ENCODE results near the gene BCL11B.

DNA sequence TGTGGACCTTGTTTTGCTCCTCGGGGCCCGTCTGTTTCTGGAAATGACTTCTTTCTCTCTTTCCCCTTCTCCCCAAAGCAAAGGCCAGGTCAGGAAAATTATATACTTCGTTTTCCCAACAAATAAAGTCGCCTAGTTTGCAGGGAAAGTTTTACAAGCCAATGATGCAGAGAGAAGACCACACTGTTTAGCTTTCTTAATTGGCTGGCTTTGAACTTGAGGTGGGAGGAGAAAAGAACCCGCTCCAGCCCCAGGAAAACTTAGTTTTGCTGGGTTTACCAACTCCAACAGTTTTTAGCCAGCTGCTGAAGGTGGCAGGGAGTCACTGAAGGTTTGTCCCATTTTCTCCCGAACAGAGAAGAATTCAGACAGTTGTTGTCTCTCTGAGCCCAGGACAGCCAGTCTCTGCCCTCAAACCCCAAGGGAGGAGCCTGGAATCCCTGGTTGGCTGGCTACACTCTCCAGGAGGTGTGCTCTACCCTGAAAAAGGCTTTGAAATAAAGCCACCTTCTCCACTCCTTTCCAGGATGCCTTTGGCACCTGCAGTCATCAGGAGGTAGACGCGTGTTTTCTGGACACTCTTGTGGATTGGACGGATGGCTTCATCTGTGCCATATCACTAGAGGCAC lies 24.8 kb downstream of the BCL11B start:
- TF ChIP-seq ZNF384 (IDR thresholded peaks at IDR 0.05; ENCODE audit: borderline replicate concordance, low read depth, low read length) (no peak), EP300 (IDR thresholded peaks at IDR 0.05; ENCODE audit: borderline replicate concordance in 1 of 2, control insufficient read depth in 1 of 2, low read depth in 2 of 2, low read length in 2 of 2) (no peak), MYB (IDR thresholded peaks at IDR 0.05; ENCODE audit: borderline replicate concordance, low read depth, low read length) (no peak), SP1 (IDR thresholded peaks at IDR 0.05; ENCODE audit: low read depth, low read length) (no peak), SIN3A (IDR thresholded peaks at IDR 0.05; ENCODE audit: low read depth, low read length) (no peak), ZBED1 (IDR thresholded peaks at IDR 0.05; ENCODE audit: borderline replicate concordance) (no peak), EZH2 (IDR thresholded peaks at IDR 0.05; ENCODE audit: borderline replicate concordance, control insufficient read depth, low read depth, low read length) (no peak), KAT2A (conservative IDR thresholded peaks at IDR 0.05; ENCODE audit: control insufficient read depth, low read depth, low read length) (no peak), TCF7 (IDR thresholded peaks at IDR 0.05; ENCODE audit: borderline replicate concordance) (no peak), RCOR1 (conservative IDR thresholded peaks at IDR 0.05; ENCODE audit: low read depth, low read length) (no peak), POLR2AphosphoS5 (IDR thresholded peaks at IDR 0.05; ENCODE audit: low read length) (no peak)
- TF ChIP-seq, protein P1, sequence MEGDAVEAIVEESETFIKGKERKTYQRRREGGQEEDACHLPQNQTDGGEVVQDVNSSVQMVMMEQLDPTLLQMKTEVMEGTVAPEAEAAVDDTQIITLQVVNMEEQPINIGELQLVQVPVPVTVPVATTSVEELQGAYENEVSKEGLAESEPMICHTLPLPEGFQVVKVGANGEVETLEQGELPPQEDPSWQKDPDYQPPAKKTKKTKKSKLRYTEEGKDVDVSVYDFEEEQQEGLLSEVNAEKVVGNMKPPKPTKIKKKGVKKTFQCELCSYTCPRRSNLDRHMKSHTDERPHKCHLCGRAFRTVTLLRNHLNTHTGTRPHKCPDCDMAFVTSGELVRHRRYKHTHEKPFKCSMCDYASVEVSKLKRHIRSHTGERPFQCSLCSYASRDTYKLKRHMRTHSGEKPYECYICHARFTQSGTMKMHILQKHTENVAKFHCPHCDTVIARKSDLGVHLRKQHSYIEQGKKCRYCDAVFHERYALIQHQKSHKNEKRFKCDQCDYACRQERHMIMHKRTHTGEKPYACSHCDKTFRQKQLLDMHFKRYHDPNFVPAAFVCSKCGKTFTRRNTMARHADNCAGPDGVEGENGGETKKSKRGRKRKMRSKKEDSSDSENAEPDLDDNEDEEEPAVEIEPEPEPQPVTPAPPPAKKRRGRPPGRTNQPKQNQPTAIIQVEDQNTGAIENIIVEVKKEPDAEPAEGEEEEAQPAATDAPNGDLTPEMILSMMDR (IDR thresholded peaks at IDR 0.05 in 2 of 3, conservative IDR thresholded peaks at IDR 0.05 in 1 of 3; ENCODE audit: control insufficient read depth in 2 of 3, extremely low read depth in 1 of 3, insufficient read depth in 1 of 3, low read depth in 3 of 3, low read length in 3 of 3), result no peak
- TF ChIP-seq, protein P2, sequence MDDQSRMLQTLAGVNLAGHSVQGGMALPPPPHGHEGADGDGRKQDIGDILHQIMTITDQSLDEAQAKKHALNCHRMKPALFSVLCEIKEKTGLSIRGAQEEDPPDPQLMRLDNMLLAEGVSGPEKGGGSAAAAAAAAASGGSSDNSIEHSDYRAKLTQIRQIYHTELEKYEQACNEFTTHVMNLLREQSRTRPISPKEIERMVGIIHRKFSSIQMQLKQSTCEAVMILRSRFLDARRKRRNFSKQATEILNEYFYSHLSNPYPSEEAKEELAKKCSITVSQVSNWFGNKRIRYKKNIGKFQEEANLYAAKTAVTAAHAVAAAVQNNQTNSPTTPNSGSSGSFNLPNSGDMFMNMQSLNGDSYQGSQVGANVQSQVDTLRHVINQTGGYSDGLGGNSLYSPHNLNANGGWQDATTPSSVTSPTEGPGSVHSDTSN (IDR thresholded peaks at IDR 0.05; ENCODE audit: insufficient replicate concordance, low read depth, low read length), result no peak
- TF ChIP-seq, protein P3, sequence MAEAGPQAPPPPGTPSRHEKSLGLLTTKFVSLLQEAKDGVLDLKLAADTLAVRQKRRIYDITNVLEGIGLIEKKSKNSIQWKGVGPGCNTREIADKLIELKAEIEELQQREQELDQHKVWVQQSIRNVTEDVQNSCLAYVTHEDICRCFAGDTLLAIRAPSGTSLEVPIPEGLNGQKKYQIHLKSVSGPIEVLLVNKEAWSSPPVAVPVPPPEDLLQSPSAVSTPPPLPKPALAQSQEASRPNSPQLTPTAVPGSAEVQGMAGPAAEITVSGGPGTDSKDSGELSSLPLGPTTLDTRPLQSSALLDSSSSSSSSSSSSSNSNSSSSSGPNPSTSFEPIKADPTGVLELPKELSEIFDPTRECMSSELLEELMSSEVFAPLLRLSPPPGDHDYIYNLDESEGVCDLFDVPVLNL (IDR thresholded peaks at IDR 0.05; ENCODE audit: low read depth, low read length), result no peak
